GM19193 (cell line): ENCODE measurements around the gene KIF26B.

Source experiments
- POLR2A ChIP-seq: IDR thresholded peaks from 4 replicates; pipeline ENCODE4 v1.6.1; 2011; ENCODE audit not compliant: insufficient read depth, insufficient read length; ENCODE audit errors: extremely low read depth

KIF26B gene

GRCh38 chr1:245433561-245433960 lies 278.8 kb downstream of the KIF26B start:
- no peak for TF ChIP-seq POLR2A

GRCh38 chr1:245434280-245434679 lies 279.5 kb downstream of the KIF26B start:
- no peak for TF ChIP-seq POLR2A

DNA sequence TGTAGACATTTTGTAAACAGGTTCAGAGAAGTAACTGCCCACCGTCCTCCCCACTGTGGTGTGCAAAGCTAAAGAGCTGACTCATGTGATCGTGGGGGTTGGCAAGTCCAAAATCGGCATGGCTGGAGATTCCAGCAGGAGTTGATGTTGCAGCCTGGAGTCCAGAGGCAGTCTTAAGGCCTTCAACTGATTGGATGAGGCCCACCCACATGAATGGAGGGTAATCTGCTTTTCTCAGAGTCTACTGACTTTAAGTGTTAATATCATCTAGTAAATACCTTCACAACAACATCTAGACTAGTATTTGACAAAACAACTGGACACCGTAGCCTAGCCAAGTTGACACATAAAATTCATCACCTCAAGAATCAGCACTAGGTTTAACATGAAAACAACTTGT lies 281.6 kb downstream of the KIF26B start:
- no peak for TF ChIP-seq POLR2A

DNA sequence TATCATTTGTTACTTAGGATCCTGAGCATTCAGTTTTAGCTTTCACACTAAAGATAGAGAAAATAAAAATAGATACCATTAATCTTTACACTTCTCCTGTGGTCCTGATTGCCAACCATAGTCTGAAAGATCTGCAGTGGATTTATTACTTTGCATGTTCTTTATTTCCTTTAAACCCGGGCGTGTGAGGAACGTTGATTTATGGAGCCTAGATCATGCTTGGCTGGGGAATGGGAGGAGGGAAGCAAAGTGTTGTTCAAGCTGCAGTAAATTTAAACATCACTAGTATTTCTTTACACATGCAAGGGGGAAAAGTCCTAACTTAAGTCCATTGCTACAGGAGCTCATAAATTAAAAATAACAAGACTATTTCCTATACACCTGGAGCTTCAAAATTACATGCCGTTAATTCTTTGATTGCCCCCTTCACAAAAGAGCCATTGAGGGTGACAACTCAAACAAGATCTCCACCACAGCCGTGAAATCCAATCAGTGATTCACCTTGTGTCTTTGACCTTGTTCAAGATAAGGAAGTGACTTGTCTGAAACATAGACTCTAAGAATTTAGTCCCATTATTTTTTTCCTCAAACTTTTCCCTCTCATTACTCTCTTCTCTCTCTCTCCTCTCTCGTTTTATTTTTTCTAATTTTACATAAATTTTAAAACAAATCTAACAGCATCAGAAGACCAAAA lies 282.7 kb downstream of the KIF26B start:
- TF ChIP-seq POLR2A: no peak

- no peak for TF ChIP-seq POLR2A
These were observed 286.1 kb downstream of the KIF26B start for GRCh38 chr1:245440922-245441321.

DNA sequence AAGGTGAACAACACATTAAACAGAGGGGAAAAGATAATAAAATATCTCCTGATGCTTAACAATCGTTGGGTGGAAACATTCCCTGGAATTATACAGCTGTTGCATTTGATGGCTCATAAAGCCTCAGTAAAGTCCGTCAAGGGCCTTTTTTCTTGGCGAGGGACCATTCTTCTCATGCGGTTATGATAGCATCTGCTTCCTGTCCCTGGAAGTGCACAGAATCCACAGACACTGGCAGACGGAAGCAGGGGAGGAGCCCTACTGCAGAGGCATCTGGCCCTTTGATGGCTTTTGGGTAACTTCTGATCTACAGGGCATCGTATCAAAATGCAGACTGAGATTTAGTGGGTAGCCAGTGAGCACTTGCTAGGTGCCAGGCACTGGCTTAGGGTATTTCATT lies 286.9 kb downstream of the KIF26B start:
- no peak for TF ChIP-seq POLR2A

GRCh38 chr1:245444147-245444828 lies 289.5 kb downstream of the KIF26B start:
- no peak for TF ChIP-seq POLR2A

DNA sequence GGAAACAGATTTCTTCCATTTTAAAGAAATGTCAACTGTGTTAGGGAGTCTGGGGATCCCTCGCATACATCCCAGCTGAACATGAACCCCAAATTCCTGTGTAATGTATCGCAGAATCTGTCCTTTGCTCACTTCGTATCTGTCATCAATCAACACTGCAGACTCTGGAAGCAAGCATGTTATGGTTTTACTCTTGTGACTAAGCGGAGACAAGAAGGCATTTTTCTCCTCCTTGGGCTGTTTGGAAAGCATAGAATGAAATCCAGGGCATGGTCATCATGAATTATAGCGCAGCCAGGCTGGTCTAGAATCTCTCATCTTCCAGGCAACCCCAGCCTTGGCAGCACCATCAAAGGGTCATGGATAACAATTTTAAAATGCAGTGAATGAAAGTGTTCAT lies 290.2 kb downstream of the KIF26B start:
- TF ChIP-seq POLR2A: no peak

DNA sequence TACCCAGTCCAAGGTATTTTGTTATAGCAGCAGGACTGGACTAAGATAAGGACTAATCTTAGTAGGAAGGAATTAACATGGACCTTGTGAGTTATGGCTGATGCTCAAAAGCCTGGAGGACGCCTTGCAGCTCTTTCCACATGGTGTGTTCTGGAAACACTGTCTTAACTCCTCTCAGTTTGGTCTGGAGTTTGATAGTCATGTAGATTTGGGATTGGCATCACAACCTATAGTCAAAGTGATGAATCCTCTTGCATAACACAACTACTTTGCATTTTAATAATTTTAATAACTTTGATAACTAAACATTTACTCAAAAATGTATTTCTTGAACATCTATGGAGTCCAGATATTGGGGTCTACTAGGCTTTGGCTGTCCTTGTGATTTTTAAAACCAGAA lies 293.7 kb downstream of the KIF26B start:
- TF ChIP-seq POLR2A: no peak

- no peak for TF ChIP-seq POLR2A
These were observed 294.2 kb downstream of the KIF26B start for GRCh38 chr1:245448975-245449431.

DNA sequence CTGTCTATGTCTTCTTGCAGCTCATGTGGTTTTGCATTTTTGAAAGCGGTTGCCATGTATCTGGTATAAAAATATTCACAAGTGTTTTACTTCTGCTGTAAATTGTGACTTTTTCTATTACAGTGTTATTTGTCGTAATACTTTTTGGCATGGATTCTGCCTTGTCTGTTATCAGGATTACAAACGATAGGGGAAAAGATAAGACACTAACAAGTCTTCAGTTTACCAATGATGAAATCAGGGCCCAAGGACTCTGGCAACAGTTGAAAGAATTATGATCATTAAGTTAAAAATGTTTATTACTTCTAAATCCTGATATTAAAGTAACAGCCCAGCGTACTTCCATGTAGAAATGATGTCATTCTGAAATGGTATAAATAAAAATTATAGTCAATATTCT lies 298.8 kb downstream of the KIF26B start:
- TF ChIP-seq POLR2A: no peak

DNA sequence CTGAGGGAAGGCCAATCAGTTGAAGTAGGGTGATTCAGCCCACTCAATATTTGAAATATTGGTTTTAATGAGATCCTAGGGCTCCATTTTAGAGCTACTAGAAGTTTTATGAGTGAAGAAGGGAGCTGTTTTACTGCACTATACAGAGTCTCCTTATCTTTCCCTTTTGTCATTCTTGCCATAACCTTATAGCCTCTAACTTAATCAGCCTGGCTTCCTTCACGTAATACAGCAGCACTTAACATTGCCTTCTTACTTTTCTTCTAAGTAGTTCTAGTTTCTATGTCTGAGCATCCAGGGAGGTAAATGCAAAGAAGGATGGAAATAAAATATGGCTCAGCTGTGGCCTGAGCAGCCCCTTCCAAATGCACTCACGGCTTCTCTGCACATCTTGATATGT lies 299.3 kb downstream of the KIF26B start:
- no peak for TF ChIP-seq POLR2A

GRCh38 chr1:245457562-245457961 lies 302.8 kb downstream of the KIF26B start:
- no peak for TF ChIP-seq POLR2A

GRCh38 chr1:245458234-245458633 lies 303.4 kb downstream of the KIF26B start:
- no peak for TF ChIP-seq POLR2A

DNA sequence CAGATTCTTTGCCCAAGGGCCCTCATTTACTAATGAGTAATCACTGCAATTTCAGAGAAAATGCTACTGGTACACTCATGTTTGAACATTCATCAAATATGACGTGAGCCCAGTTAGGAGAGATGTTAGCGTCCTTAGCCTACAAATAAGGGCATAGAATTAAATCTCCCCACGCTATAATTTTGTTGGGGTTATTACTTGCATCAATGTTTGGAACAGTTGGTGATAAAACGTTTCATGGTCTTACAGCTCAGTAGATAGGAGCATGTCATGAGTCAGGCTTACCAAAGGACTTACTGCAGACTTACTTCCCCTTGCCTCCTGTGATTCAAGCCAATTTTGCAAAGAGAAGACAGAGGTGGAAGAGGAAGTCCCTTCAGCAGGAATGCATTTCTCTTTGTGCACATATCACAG lies 304.0 kb downstream of the KIF26B start:
- TF ChIP-seq POLR2A: no peak

DNA sequence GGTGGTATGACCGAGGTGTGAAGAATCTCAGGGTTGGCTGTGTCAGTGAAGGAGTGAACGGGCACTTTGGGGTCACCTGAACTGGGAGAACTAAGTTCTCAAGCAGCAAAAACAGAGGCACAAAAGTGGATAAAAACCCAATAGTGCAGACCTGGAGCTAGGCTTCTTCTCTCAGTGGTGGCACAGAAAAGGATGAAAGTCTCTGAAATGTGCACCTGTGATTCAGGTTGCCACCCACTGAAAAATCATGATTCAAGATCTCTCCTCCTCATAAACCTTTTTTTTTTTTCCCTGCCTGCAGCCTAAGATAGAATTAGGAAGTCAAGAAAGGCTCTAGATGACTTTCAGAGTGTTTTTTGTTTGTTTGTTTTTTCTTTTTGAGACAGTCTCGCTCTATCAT lies 304.8 kb downstream of the KIF26B start:
- TF ChIP-seq POLR2A: no peak
